Measurements from ENCODE around the gene RIC8B. TPM values are rescaled to one million over a fixed set of nuclear protein-coding genes. Genes with fewer than 3 reads are reported as not detected.

Gene RIC8B
- total RNA-seq, 1 donor from 2014 or later, result 19.1 TPM

DNA sequence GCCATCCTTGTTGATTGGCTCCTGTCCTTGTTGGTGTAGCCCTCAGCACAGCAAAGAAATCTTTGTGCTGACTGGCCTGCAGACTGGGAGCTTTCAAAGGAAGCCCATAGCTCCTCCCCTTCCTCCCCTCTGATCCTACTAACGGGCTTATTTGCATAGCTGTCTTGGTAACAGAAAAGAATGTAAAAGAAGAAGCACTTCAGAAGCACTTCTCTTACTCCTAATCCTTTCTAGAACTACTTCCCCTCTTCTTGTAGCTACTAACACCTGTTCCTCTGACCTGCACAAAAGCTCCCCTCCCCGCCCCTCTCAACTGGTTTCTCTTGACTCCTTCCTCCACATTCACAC lies 14.3 kb upstream of the RIC8B start:
- Histone ChIP-seq H3K9me3 (no peaks in the 10 kb centered on the region), H3K4me1 (peaks cover 4 to 12% of the 10 kb centered on the region in 2 donors), H3K36me3 (no peaks in the 10 kb centered on the region), H3K27me3 (no peaks in the 10 kb centered on the region), H3K4me3 (no peak overlapping the region), H3K27ac (peak overlapping the region; percentile 14 to 61)
- TF ChIP-seq, protein P1, sequence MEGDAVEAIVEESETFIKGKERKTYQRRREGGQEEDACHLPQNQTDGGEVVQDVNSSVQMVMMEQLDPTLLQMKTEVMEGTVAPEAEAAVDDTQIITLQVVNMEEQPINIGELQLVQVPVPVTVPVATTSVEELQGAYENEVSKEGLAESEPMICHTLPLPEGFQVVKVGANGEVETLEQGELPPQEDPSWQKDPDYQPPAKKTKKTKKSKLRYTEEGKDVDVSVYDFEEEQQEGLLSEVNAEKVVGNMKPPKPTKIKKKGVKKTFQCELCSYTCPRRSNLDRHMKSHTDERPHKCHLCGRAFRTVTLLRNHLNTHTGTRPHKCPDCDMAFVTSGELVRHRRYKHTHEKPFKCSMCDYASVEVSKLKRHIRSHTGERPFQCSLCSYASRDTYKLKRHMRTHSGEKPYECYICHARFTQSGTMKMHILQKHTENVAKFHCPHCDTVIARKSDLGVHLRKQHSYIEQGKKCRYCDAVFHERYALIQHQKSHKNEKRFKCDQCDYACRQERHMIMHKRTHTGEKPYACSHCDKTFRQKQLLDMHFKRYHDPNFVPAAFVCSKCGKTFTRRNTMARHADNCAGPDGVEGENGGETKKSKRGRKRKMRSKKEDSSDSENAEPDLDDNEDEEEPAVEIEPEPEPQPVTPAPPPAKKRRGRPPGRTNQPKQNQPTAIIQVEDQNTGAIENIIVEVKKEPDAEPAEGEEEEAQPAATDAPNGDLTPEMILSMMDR (IDR thresholded peaks at IDR 0.05), result no peak
- no peak for DNase-seq (ENCODE audit: low spot score in 2 of 2)
- intact Hi-C loops (cut with DNase I), result no loop called here

DNA sequence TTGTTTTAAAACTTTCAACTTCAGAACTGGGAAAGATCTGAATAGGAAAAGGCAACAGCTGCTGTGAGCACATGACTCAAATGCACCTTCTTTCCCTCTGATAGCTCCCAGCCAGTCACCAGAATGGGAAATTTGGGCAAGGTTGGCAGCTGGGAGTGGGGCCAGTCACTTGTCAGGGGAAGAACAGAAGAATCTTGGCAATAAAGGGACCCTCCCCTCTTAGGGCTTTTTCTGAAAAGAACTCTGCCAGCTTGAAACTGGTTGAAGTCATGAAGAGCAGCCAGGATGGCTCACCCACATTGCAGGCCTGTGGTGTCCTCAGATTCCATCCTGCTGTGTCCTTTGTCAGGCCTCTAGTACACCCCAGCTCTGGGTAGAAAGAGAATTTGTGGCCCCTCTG lies 10.3 kb upstream of the RIC8B start:
- TF ChIP-seq, protein P1 (IDR thresholded peaks at IDR 0.05), result no peak
- intact Hi-C loops (cut with DNase I), result no loop called here

DNA sequence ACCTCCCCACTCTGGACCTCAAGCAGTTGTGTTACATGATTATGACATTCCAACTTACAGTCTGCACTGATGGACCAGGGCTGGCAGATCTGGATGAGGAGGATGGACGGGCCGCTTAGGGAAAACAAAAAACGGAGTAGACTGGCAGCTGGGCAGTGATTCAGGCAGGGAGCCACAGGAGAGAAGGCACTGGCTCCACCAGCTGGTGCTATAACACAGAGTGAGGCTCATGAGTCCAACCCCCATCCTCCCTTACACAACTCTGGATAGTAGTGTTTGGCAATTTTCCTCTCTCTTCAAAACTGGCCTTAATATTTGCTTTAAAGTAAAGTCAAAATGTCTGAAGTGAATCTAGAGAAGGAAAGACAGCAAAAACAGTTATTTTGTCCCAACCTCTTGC lies 9.7 kb upstream of the RIC8B start:
- peaks cover 4 to 40% of the 10 kb centered on the region in 2 donors for H3K4me1 ChIP-seq
- H3K27me3 ChIP-seq, result no peaks in the 10 kb centered on the region
- DNase-seq (ENCODE audit: low spot score in 2 of 2), result no peak
- intact Hi-C loops (cut with DNase I), result loop anchor here (5.0 kb wide), 1 partner anchor 78 kb away; no protein-coding TSS in a partner anchor
- H3K9me3 ChIP-seq, result no peaks in the 10 kb centered on the region
- H3K27ac ChIP-seq, result peak overlapping the region in 1 of 2 donors; percentile 40
- TF ChIP-seq, protein P1 (IDR thresholded peaks at IDR 0.05), result peak in 1 of 3 experiments; percentile 37
- no peak overlapping the region for H3K4me3 ChIP-seq
- H3K36me3 ChIP-seq, result no peaks in the 10 kb centered on the region

More for the DNA sequence above, 10.3 kb upstream of the RIC8B start:
- no peaks in the 10 kb centered on the region for H3K9me3 ChIP-seq
- H3K27ac ChIP-seq, result peak overlapping the region in 1 of 2 donors; percentile 40
- no peak overlapping the region for H3K4me3 ChIP-seq
- peaks cover 4 to 38% of the 10 kb centered on the region in 2 donors for H3K4me1 ChIP-seq
- no peaks in the 10 kb centered on the region for H3K36me3 ChIP-seq
- no peaks in the 10 kb centered on the region for H3K27me3 ChIP-seq
- DNase-seq (ENCODE audit: low spot score in 2 of 2), result no peak

DNA sequence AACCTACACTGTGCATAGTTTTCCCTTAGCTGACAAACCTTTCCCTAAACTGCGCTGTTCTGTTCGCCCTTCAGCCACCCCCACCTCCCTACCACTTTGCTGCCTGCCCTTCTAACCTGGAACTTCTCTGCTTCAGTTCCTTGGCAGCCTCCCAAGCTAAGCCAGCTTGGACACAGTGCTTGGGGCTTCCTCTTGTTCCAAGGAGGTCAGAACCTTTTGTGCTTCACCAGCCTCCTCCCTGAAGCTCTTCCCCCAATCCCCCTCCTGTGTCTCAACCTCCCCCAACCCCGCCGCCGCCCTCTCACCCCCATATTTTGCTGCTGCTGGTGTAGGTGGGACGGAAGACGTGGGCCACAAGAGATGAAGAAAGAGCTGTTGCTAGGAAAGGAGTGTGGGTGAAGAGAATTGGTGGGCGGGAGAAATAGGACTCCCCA lies 8.1 kb upstream of the RIC8B start:
- intact Hi-C loops (cut with DNase I), result loop anchor here (5.0 kb wide), 1 partner anchor 76 kb away; no protein-coding TSS in a partner anchor
- H3K9me3 ChIP-seq, result no peaks in the 10 kb centered on the region
- peaks cover 0 to 35% of the 10 kb centered on the region in 2 donors for H3K4me1 ChIP-seq
- TF ChIP-seq, protein P1 (IDR thresholded peaks at IDR 0.05), result no peak
- H3K27ac ChIP-seq, result peak overlapping the region in 1 of 2 donors; percentile 40
- DNase-seq (ENCODE audit: low spot score in 2 of 2), result no peak
- H3K27me3 ChIP-seq, result no peaks in the 10 kb centered on the region
- H3K36me3 ChIP-seq, result no peaks in the 10 kb centered on the region
- no peak overlapping the region for H3K4me3 ChIP-seq

DNA sequence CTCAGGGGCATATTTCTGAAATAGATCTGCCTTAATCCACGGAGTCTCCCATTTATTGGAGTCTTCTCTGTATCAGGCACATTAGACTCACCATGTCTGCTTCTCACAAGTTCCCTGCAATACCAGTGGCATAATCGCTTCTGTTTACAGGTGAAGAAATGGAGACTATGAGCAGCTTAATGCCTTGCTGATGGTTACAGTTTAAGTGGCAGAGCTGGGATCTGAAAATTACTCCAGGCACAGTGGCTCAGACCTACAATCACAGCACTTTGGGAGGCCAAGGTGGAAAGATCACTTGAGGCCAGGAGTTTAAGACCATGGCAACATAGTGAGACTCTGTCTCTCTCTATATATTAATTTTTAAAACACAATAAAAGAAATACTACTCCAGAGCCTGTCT lies 7.3 kb upstream of the RIC8B start:
- no peak for DNase-seq (ENCODE audit: low spot score in 2 of 2)
- TF ChIP-seq, protein P1 (IDR thresholded peaks at IDR 0.05), result no peak
- peaks cover 0 to 41% of the 10 kb centered on the region in 2 donors for H3K4me1 ChIP-seq
- no peaks in the 10 kb centered on the region for H3K9me3 ChIP-seq
- H3K27me3 ChIP-seq, result no peaks in the 10 kb centered on the region
- intact Hi-C loops (cut with DNase I), result loop anchor here (5.0 kb wide), 1 partner anchor 75 kb away; no protein-coding TSS in a partner anchor
- peak overlapping the region in 1 of 2 donors; percentile 40 for H3K27ac ChIP-seq
- no peaks in the 10 kb centered on the region for H3K36me3 ChIP-seq
- H3K4me3 ChIP-seq, result no peak overlapping the region
